ENCODE data around the gene RANBP3. TPM values are rescaled to one million over a fixed set of nuclear protein-coding genes. Genes with fewer than 3 reads are reported as not detected.
"Not testable (repeated sequence)": the region's sequence is repeated elsewhere in the genome, so short reads cannot be mapped to it uniquely, and the experiment has no call there.

RANBP3 gene
- total RNA-seq, 1 experiment from 2014 or later = 62.4 TPM

DNA sequence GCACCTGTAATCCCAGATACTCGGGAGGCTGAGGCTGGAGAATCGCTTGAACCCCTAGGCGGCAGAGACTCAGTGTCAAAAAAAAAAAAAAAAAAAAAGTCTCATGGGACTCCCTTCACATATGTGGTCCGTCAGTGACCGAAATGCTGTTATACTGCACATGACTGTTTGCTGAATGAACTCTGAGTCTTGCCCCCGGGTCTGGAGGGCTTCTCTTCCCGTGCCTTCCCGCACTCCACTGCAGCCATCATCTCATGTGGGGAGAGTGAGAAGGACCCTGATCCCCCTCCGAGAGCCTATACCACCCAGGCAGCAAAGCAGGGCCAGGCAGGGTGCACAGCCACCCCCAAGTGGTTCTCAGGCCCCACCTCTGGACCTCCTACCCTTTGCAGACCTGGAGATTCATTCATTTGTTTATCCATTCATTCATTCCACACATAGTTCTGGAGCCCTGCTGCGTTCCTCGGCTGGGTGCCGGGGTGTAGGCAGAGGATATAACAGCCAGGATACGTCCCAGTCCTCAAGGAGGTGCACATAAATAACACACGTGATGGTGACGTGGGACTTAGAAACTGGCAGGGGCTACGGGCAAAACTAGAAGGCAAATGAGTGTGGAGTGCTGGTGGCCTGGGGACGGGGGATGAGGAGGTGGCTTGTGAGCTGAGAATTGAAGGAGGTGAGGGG lies 88.5 kb downstream of the RANBP3 start:
- Histone ChIP-seq H3K27ac (ENCODE audit: low read depth, low read length) (no peak overlapping the region), H2AFZ (ENCODE audit: low read depth, low read length, poor library complexity, severe bottlenecking) (no peak overlapping the region), H3K4me1 (ENCODE audit: control insufficient read depth in 1 of 2, insufficient read depth in 2 of 2, low read length in 2 of 2) (peaks cover 0 to 3% of the 10 kb centered on the region in 2 experiments; a peak in 1 of 4 replicates), H3K4me3 (replicated peaks in 1 of 2; ENCODE audit: low read depth in 1 of 2, low read length in 2 of 2) (no peak overlapping the region), H4K20me1 (ENCODE audit: insufficient read depth) (no peaks in the 10 kb centered on the region), H3K9ac (ENCODE audit: low read length) (no peak overlapping the region), H3K36me3 (ENCODE audit: control insufficient read depth in 1 of 2, insufficient read depth in 2 of 2, low read length in 2 of 2) (no peaks in the 10 kb centered on the region), H3K4me2 (ENCODE audit: low read length) (no peak overlapping the region), H3K27me3 (ENCODE audit: insufficient read depth, low read length) (no peaks in the 10 kb centered on the region), H3K9me2 (ENCODE audit: insufficient read depth) (no peaks in the 10 kb centered on the region), H3K79me2 (ENCODE audit: insufficient read depth, low read length) (no peaks in the 10 kb centered on the region), H3K9me3 (ENCODE audit: control insufficient read depth in 1 of 2, insufficient read depth in 1 of 2, low read depth in 1 of 2, low read length in 2 of 2) (no peaks in the 10 kb centered on the region)
- ATAC-seq = no peak
- intact Hi-C loops (cut with micrococcal nuclease) = no loop called here
- DNase-seq (ENCODE audit: low read depth, low spot score) = no peak
- CTCF ChIA-PET = interaction anchor here (1.5 kb wide), 1 partner anchor 85 kb away, joined by 6 read pairs; no protein-coding TSS in a partner anchor
- RAD21 ChIA-PET (ENCODE audit: low non-redundant PET in 1 of 2, low total read pairs in 2 of 2, uncharacterized antibody in 2 of 2, unreplicated experiment in 2 of 2) = no interaction called here
- POLR2A ChIA-PET = interaction anchor here (1.1 kb wide), 1 partner anchor 61 kb away, joined by 4 read pairs; no protein-coding TSS in a partner anchor
- TF ChIP-seq, protein P1, sequence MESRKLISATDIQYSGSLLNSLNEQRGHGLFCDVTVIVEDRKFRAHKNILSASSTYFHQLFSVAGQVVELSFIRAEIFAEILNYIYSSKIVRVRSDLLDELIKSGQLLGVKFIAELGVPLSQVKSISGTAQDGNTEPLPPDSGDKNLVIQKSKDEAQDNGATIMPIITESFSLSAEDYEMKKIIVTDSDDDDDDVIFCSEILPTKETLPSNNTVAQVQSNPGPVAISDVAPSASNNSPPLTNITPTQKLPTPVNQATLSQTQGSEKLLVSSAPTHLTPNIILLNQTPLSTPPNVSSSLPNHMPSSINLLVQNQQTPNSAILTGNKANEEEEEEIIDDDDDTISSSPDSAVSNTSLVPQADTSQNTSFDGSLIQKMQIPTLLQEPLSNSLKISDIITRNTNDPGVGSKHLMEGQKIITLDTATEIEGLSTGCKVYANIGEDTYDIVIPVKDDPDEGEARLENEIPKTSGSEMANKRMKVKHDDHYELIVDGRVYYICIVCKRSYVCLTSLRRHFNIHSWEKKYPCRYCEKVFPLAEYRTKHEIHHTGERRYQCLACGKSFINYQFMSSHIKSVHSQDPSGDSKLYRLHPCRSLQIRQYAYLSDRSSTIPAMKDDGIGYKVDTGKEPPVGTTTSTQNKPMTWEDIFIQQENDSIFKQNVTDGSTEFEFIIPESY (IDR thresholded peaks at IDR 0.05; ENCODE audit: extremely low read depth, insufficient replicate concordance, low read length) = no peak
- no peak for TF ChIP-seq POLR2A (IDR thresholded peaks at IDR 0.05; ENCODE audit: borderline replicate concordance, extremely low read depth, insufficient read depth, insufficient read length)
- no peak for TF ChIP-seq ELF1 (IDR thresholded peaks at IDR 0.05; ENCODE audit: borderline replicate concordance, low read depth)
- no peak for TF ChIP-seq ZFX (IDR thresholded peaks at IDR 0.05)
- TF ChIP-seq TCF7L2 (IDR thresholded peaks at IDR 0.05; ENCODE audit: borderline replicate concordance, extremely low read depth, insufficient read depth, insufficient read length) = no peak
- TF ChIP-seq EGR1 (IDR thresholded peaks at IDR 0.05; ENCODE audit: low read depth) = no peak
- no peak for TF ChIP-seq EZH2 (IDR thresholded peaks at IDR 0.05)
- no peak for TF ChIP-seq FOSL1 (IDR thresholded peaks at IDR 0.05; ENCODE audit: low read depth)
- TF ChIP-seq RAD21 (IDR thresholded peaks at IDR 0.05; ENCODE audit: low read depth) = no peak
- BruUV-seq (replicated peaks) = no TSS peak

DNA sequence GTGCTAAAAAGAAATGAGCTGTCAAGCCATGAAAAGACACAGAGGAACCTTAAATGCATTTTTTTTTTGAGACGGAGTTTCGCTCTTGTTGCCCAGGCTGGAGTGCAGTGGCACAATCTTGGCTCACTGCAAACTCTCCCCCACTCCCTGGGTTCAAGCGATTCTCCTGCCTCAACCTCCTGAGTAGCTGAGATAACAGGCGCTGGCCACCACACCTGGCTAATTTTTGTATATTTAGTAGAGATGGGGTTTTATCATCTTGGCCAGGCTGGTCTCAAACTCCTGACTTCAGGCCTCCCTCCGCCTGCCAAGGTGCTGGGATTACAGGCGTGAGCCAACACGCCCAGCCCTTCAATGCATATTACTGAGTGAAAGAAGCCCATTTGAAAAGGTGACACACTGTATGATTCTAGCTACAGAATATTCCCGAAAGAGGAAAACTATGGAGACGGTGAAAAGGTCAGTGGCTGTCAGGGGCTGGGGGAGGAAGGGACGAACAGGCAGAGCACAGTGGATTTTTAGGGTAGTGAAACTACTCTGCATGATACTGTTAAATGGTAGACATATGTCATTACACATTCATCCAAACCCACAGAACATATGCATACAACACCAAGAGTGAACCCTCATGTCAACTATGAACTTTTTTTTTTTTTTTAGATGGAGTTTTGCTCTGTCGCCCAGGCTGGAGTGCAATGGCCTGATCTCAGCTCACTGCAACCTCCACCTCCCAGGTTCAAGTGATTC lies 93.7 kb downstream of the RANBP3 start:
- CTCF ChIA-PET = interaction anchor here (4.5 kb wide), 1 partner anchor 80 kb away, joined by 15 read pairs; the partner anchor contains the start of gene NRTN
- H3K9me3 ChIP-seq (ENCODE audit: control insufficient read depth in 1 of 2, insufficient read depth in 1 of 2, low read depth in 1 of 2, low read length in 2 of 2); RAD21 ChIA-PET (ENCODE audit: low non-redundant PET in 1 of 2, low total read pairs in 2 of 2, uncharacterized antibody in 2 of 2, unreplicated experiment in 2 of 2); DNase-seq (ENCODE audit: low read depth, low spot score); BruUV-seq (replicated peaks); H3K9ac ChIP-seq (ENCODE audit: low read length); H3K27ac ChIP-seq (ENCODE audit: low read depth, low read length); H3K4me2 ChIP-seq (ENCODE audit: low read length); H3K36me3 ChIP-seq (ENCODE audit: control insufficient read depth in 1 of 2, insufficient read depth in 2 of 2, low read length in 2 of 2); H3K79me2 ChIP-seq (ENCODE audit: insufficient read depth, low read length); H4K20me1 ChIP-seq (ENCODE audit: insufficient read depth); H3K4me1 ChIP-seq (ENCODE audit: control insufficient read depth in 1 of 2, insufficient read depth in 2 of 2, low read length in 2 of 2); H3K4me3 ChIP-seq (replicated peaks in 1 of 2; ENCODE audit: low read depth in 1 of 2, low read length in 2 of 2); H3K9me2 ChIP-seq (ENCODE audit: insufficient read depth); ATAC-seq; H2AFZ ChIP-seq (ENCODE audit: low read depth, low read length, poor library complexity, severe bottlenecking); POLR2A ChIA-PET; intact Hi-C loops (cut with micrococcal nuclease); H3K27me3 ChIP-seq (ENCODE audit: insufficient read depth, low read length): not testable (repeated sequence)

GRCh38 chr19:5883157-5883873 lies 94.6 kb downstream of the RANBP3 start:
- not testable (repeated sequence) for DNase-seq (ENCODE audit: low read depth, low spot score)

More at GRCh38 chr19:5883157-5883873, 94.6 kb downstream of the RANBP3 start:
- H3K9ac ChIP-seq (ENCODE audit: low read length); H3K4me2 ChIP-seq (ENCODE audit: low read length); H3K36me3 ChIP-seq (ENCODE audit: control insufficient read depth in 1 of 2, insufficient read depth in 2 of 2, low read length in 2 of 2); H3K9me2 ChIP-seq (ENCODE audit: insufficient read depth); H2AFZ ChIP-seq (ENCODE audit: low read depth, low read length, poor library complexity, severe bottlenecking); POLR2A ChIA-PET; BruUV-seq (replicated peaks); H3K4me1 ChIP-seq (ENCODE audit: control insufficient read depth in 1 of 2, insufficient read depth in 2 of 2, low read length in 2 of 2); H3K27ac ChIP-seq (ENCODE audit: low read depth, low read length); H3K4me3 ChIP-seq (replicated peaks in 1 of 2; ENCODE audit: low read depth in 1 of 2, low read length in 2 of 2); H4K20me1 ChIP-seq (ENCODE audit: insufficient read depth); RAD21 ChIA-PET (ENCODE audit: low non-redundant PET in 1 of 2, low total read pairs in 2 of 2, uncharacterized antibody in 2 of 2, unreplicated experiment in 2 of 2); H3K9me3 ChIP-seq (ENCODE audit: control insufficient read depth in 1 of 2, insufficient read depth in 1 of 2, low read depth in 1 of 2, low read length in 2 of 2); H3K79me2 ChIP-seq (ENCODE audit: insufficient read depth, low read length); H3K27me3 ChIP-seq (ENCODE audit: insufficient read depth, low read length); ATAC-seq; intact Hi-C loops (cut with micrococcal nuclease): not testable (repeated sequence)
- CTCF ChIA-PET = interaction anchor here (4.5 kb wide), 1 partner anchor 79 kb away, joined by 15 read pairs; the partner anchor contains the start of gene NRTN

All from HCT116 (cell line).